ENCODE data around the gene PLEKHA7.
A peak's percentile ranks its signal among the peaks of the same experiment; 100 is the strongest.

The PLEKHA7 gene

GRCh38 chr11:16942342-16942741, 71.9 kb downstream of the PLEKHA7 start:
- no peak overlapping the region for H3K4me3 ChIP-seq (ENCODE audit: low read depth, low read length)

GRCh38 chr11:16941935-16942334, 72.3 kb downstream of the PLEKHA7 start:
- no peak for DNase-seq (ENCODE audit: low read depth)
- H3K4me3 ChIP-seq (ENCODE audit: low read depth, low read length): no peak overlapping the region
- TF ChIP-seq CTCF (conservative IDR thresholded peaks at IDR 0.05; ENCODE audit: low read depth, low read length): no peak

More at GRCh38 chr11:16942342-16942741, 71.9 kb downstream of the PLEKHA7 start:
- TF ChIP-seq CTCF (conservative IDR thresholded peaks at IDR 0.05; ENCODE audit: low read depth, low read length): no peak
- DNase-seq (ENCODE audit: low read depth): no peak

GRCh38 chr11:16938061-16938460, 76.2 kb downstream of the PLEKHA7 start:
- no peak for TF ChIP-seq CTCF (conservative IDR thresholded peaks at IDR 0.05; ENCODE audit: low read depth, low read length)
- no peak overlapping the region for H3K4me3 ChIP-seq (ENCODE audit: low read depth, low read length)

GRCh38 chr11:16936643-16937042, 77.6 kb downstream of the PLEKHA7 start:
- no peak for DNase-seq (ENCODE audit: low read depth)
- H3K4me3 ChIP-seq (ENCODE audit: low read depth, low read length): no peak overlapping the region
- TF ChIP-seq CTCF (conservative IDR thresholded peaks at IDR 0.05; ENCODE audit: low read depth, low read length): no peak

More at GRCh38 chr11:16938061-16938460, 76.2 kb downstream of the PLEKHA7 start:
- DNase-seq (ENCODE audit: low read depth): no peak

GRCh38 chr11:16935518-16936302, 78.5 kb downstream of the PLEKHA7 start:
- peak; percentile 86 for TF ChIP-seq CTCF (conservative IDR thresholded peaks at IDR 0.05; ENCODE audit: low read depth, low read length)
- peak; percentile 70 for DNase-seq (ENCODE audit: low read depth)

GRCh38 chr11:16933756-16934603, 80.2 kb downstream of the PLEKHA7 start:
- no peak overlapping the region for H3K4me3 ChIP-seq (ENCODE audit: low read depth, low read length)
- peak; percentile 19 for TF ChIP-seq CTCF (conservative IDR thresholded peaks at IDR 0.05; ENCODE audit: low read depth, low read length)
- DNase-seq (ENCODE audit: low read depth): peak; percentile 27

More at GRCh38 chr11:16935518-16936302, 78.5 kb downstream of the PLEKHA7 start:
- no peak overlapping the region for H3K4me3 ChIP-seq (ENCODE audit: low read depth, low read length)
